IPS-15b (cell line): ENCODE measurements around the gene CDIP1.

ENCODE experiments used
- H3K27me3 ChIP-seq: one replicate; pipeline ENCODE4 v1.6.1; 2013; ENCODE audit warnings: low read length; ENCODE audit not compliant: control insufficient read depth, insufficient read depth
- H3K36me3 ChIP-seq: one replicate; pipeline ENCODE4 v1.6.1; 2013; ENCODE audit warnings: low read length; ENCODE audit not compliant: control insufficient read depth, insufficient read depth
- H3K4me1 ChIP-seq: one replicate; pipeline ENCODE4 v1.6.1; 2013; ENCODE audit warnings: mild to moderate bottlenecking, low read length; ENCODE audit not compliant: control insufficient read depth, insufficient read depth
- H3K4me3 ChIP-seq: one replicate; pipeline ENCODE4 v1.5.1; 2013; ENCODE audit warnings: low read depth, low read length
- H3K9ac ChIP-seq: one replicate; pipeline ENCODE4 v1.6.1; 2013; ENCODE audit warnings: low read depth, mild to moderate bottlenecking, low read length
- H3K9me3 ChIP-seq: one replicate; pipeline ENCODE4 v1.6.1; 2013; ENCODE audit warnings: mild to moderate bottlenecking, low read length; ENCODE audit not compliant: control insufficient read depth, insufficient read depth

CDIP1 gene

DNA sequence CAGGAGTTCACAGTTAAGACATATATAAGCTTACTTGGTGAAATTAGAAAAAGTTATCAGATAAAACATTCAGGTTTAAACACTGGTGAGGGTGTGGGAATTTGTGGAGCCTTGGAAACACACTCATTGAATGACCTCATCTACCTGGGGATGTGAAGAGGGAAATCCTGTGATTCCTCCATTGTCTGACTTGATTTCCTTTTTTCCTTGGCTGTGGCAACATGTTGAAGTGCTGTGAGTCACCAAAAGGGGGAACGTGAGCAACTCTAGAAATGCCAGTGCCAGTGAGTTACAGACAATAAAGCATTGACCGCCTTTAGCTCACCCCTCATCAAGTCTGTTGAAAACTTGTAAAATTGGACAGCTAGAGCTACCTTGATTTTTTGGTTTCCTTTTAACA is 60.6 kb downstream of the CDIP1 start:
- Histone ChIP-seq H3K27me3 (no peaks in the 10 kb centered on the region), H3K9ac (no peak overlapping the region), H3K4me1 (peaks cover 5% of the 10 kb centered on the region), H3K4me3 (no peak overlapping the region), H3K36me3 (no peaks in the 10 kb centered on the region), H3K9me3 (no peaks in the 10 kb centered on the region)

DNA sequence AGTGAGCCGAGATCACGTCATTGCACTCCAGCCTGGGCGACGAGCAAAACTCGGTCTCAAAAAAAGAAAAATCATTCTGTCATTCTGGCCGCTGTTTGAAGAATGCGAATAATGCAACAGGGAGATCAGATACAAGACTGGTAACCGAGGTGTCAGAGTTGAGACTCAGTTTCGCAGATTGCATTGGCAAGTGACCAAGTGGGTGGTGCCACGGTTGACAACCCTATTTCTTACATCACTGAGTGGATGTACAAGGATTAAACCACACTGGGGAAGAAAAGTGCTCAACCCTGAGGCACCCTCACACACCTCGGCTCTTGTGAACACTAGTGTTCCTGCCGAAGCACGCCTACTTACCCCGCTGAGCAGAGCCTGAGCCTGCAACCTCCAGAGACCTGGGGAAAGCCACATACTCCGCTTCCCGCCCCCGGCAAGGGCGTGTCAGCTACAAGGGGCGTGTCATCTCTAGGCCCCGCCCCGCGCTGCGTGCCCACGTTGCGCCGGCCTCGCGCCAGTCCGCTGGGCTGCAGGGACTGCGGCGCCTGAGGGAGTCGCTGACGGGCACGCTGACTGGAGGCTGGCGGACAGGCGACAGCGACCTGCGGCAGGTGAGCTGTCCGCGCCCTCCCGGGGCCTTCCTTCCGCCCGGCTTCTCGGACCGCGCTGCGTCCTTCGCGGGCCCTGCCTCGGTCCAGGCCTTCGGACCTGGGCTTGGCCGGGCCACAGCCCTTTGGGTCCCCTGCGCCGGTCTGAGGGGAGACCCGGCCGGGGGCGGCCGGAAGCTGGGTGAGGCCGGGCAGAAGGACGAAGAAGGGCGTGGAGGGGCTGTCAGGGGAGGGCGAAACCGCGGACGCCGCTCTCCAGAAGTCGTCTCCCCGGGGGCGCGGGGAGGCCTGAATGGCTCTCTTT is 62.4 kb downstream of the CDIP1 start, which contains the start of gene HMOX2:
TSS of gene HMOX2 (plus strand) at position 519 of the 909 bp plus-strand sequence. CDS start 29,127 bp downstream, outside the sequence.
- H3K27me3 ChIP-seq: no peaks in the 10 kb centered on the region
- H3K4me1 ChIP-seq: peaks cover 7% of the 10 kb centered on the region
- no peaks in the 10 kb centered on the region for H3K9me3 ChIP-seq
- H3K9ac ChIP-seq: peak within 1 kb of the TSS; percentile 47
- no peaks in the 10 kb centered on the region for H3K36me3 ChIP-seq
- H3K4me3 ChIP-seq: peak within 1 kb of the TSS; percentile 77

DNA sequence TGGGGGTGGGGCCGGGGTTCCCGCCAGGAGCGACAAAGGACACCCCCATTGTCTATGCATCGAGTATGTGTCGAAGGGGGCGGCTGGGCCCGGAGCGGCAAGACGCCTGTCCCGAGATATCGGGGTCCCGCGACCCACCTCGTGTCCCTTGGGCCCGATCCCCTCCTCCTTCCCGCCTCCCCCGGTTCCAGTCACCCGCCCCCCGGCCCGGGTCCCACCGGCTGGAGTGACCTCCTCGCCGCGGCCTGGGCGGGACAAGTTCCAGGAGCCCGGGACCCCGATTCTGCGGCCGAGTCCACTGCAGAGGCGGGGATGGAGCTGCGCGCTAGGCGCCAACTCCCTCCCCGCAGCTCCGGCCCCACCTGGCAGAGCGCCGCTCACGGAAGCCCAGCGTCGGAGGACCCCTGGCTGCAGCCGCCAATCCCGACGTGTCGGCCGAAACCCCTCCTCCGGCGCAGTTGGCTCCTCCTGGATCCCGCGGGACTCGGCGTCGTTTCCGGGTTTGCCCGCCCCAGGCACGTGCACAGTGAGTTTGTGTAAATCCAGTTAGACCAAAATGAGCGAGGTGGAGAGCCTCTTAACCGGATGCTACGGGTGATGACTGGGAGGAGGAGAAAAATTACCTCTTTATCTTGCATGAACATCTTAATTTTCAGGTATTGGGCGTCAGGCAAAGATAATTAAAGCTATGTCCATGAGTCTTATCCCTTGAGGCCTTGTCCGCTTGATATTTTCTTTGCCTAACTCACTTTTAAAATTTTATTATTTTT is 64.2 kb downstream of the CDIP1 start, which contains the start of gene NMRAL1:
TSS of gene NMRAL1 (minus strand) at position 434 of the 770 bp plus-strand sequence. CDS start 493 bp downstream, outside the sequence.
- H3K9ac ChIP-seq: peak within 1 kb of the TSS; percentile 79

DNA sequence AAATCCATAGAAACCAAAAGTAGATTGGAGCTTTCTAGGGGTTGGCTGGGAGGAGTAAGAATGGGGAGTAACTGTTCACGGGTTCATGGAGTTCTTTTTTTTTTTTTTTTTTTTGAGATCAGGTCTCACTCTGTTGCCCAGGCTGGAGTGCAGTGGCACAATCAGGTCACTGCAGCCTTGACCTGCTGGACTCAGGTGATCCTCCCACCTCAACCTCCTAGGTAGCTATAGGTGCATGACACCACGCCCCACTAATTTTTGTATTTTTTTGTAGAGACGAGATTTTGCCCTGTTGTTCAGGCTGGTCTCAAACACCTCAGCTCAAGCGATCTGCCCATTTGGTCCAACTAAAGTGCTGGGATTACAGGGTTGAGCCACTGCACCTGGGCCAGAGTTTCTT is 65.7 kb downstream of the CDIP1 start:
- H3K9ac ChIP-seq: no peak overlapping the region
- no peaks in the 10 kb centered on the region for H3K9me3 ChIP-seq
- H3K36me3 ChIP-seq: peaks cover 10% of the 10 kb centered on the region
- no peaks in the 10 kb centered on the region for H3K27me3 ChIP-seq
- H3K4me1 ChIP-seq: peaks cover 7% of the 10 kb centered on the region
- H3K4me3 ChIP-seq: no peak overlapping the region

More for the DNA sequence above, 64.2 kb downstream of the CDIP1 start, which contains the start of gene NMRAL1:
- Histone ChIP-seq H3K4me3 (peak within 1 kb of the TSS; percentile 67), H3K9me3 (no peaks in the 10 kb centered on the region), H3K4me1 (peaks cover 7% of the 10 kb centered on the region), H3K36me3 (no peaks in the 10 kb centered on the region), H3K27me3 (no peaks in the 10 kb centered on the region)

DNA sequence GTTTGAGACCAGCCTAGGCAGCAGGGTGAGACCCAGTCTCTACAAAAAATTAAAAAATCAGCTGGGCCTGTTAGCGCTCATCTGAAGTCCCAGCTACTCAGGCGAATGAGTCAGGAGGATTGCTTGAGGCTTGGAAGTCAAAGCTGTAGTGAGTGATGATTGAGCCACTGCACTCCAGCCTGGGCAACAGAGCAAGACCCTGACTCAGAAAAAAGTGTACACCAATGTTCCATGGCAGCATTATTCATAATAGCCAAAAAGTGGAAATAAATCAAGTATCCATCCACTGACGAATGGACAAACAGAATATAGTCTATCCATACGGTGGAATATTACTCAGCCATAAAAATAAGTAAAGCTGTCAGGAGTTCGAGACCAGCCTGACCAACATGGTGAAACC is 66.7 kb downstream of the CDIP1 start:
- no peaks in the 10 kb centered on the region for H3K9me3 ChIP-seq

DNA sequence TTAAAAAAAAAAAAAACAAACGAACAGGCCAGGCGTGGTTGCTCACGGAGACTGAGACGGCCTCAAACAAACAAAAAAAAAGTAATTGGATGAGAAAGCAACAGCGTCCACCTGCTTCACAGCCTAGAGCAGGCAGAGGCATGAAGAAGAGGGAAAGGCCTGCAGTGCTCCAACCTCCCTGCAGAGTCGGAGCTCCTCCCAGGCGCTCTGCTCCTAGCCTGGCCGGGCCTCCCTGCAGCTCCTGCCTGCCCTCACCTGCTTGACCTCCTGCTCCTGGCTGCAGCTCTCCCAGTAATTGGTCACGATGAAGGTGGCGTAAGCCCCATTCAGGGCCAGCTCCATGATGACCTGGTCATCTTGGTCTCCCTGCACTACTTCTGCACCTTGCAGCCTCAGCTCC is 69.6 kb downstream of the CDIP1 start:
- Histone ChIP-seq H3K27me3 (no peaks in the 10 kb centered on the region), H3K9me3 (no peaks in the 10 kb centered on the region), H3K4me3 (no peak overlapping the region), H3K9ac (no peak overlapping the region), H3K4me1 (peaks cover 4% of the 10 kb centered on the region), H3K36me3 (peaks cover 42% of the 10 kb centered on the region)

More for the DNA sequence above, 66.7 kb downstream of the CDIP1 start:
- no peak overlapping the region for H3K9ac ChIP-seq
- H3K36me3 ChIP-seq: peaks cover 16% of the 10 kb centered on the region
- peaks cover 7% of the 10 kb centered on the region for H3K4me1 ChIP-seq
- no peaks in the 10 kb centered on the region for H3K27me3 ChIP-seq
- H3K4me3 ChIP-seq: no peak overlapping the region

DNA sequence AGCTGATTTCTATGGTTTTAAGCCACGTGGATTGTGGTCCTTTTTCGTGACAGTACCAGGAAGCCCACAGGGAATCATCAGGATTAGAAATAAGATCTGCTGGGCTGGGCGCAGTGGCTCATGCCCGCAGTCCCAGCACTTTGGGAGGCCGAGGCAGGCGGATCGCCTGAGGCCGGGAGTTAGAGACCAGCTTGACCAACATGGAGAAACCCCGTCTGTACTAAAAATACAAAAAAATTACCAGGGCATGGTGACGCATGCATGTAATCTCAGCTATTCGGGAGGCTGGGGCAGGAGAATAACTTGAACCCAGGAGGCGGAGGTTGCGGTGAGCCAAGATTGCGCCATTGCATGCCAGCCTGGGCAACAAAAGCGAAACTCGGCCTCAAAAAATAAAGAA is 70.7 kb downstream of the CDIP1 start:
- Histone ChIP-seq H3K36me3 (peaks cover 51% of the 10 kb centered on the region), H3K27me3 (no peaks in the 10 kb centered on the region), H3K9me3 (no peaks in the 10 kb centered on the region), H3K9ac (no peak overlapping the region), H3K4me1 (peaks cover 1% of the 10 kb centered on the region), H3K4me3 (no peak overlapping the region)

DNA sequence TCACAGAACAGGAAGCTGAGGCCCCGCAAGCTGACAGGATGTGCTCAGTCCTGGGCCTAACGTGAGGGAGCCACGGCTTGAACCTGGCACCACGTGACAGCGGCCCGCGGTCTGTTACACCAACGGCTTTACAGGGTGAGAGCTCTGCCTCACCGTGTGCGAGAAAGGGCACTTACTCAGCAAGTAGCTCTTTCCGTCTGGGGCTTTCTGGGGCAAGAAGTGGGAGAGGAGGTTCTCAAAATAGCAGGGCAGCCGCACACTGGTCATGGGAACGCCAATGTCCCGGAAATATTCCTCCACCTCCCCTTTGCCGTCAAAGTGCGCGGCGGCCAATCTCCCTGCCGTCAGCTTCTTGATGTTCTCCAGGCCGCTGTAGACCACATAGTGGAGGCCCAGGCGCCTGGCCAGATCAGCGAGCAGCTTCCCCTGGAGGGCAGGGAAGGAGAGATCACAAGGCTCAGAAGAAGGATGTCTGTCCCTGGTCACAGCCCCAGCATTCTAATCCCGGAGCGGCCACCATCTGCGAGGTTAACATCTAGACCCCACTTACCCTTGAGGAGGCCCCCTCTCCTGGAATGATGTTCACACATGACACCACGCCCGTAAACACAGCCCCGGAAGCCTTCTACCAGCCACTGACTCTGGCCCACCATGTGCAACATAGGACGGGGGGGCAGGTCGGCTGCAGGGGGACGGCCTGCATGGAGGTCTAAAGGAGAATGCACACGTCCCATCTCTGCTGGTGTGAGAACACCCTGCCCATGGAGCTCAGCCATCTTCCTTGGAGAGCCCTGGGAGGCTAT is 72.4 kb downstream of the CDIP1 start:
- peaks cover under 1% of the 10 kb centered on the region for H3K4me1 ChIP-seq
- peaks cover 54% of the 10 kb centered on the region for H3K36me3 ChIP-seq
- no peak overlapping the region for H3K4me3 ChIP-seq
- H3K27me3 ChIP-seq: no peaks in the 10 kb centered on the region
- no peaks in the 10 kb centered on the region for H3K9me3 ChIP-seq
- H3K9ac ChIP-seq: no peak overlapping the region

DNA sequence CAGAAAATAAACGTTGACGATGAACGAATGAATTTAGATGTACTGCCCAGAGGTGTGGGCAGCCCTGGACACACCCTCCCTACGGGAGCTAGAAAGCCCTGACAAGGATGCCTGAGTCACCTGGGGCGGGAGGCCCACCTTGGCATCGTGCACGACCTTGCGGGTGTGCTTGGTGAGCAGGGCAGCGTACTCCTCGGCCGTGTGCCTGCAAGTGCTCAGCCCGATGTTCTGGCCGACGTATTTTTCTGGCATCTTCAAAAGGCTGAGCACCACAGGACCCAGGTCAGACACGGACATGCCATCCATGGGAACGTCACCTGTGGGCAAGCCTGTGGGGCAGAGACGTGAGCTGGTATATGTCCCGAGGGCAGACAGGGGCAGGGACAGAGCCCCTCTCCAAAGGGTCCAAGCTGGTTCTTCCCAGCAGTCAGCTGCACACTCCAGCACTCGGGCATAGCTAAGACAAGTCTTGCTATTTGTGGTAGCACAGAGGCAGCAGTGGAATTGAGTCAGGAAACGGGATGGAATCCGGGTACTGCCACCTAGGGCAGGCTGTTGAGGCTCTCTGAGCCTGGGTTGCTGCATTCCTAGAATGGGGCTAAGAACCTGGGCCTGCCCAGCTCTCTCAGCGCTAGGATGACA is 74.9 kb downstream of the CDIP1 start:
- Histone ChIP-seq H3K4me3 (no peak overlapping the region), H3K9me3 (no peaks in the 10 kb centered on the region), H3K27me3 (no peaks in the 10 kb centered on the region), H3K36me3 (peaks cover 48% of the 10 kb centered on the region), H3K4me1 (peaks cover 2% of the 10 kb centered on the region), H3K9ac (no peak overlapping the region)

DNA sequence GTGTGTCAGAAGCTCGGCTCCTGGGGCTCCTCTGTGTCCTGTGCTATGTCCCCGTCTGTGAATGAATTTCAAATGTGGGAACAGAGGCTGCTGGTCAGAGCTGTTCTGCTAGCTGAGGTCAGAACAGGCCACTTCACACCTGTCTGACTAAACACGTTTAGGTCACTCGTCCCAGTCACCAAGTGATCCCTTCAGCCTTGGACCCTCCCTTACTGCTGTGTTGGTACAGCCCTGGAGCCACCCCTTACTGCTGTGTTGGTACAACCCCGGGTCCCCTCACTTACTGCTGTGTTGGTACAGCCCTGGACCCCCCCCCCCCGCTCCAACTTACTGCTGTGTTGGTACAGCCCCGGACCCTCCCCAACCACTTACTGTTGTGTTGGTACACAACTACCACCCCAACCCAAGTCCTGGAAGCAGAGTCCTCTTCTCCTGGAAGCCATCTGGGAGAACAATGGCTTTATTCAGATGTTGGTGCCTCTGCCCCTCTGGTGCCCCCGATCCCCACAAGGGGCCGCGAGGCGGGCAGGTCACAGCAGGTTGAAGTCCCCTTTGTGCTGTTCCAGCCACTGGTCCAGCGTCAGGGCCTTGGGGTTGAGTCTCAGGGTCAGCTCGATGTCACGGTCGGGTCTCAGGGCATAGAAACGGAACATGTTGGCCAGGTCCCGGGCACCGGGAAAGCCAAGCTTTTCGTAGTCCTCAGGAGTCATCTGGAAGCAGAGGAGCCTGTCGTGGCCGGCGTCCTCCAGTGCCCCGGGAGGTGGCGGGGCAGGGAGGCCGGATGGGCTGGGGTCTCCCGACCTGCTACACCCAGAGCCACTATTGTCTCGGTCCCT is 77.1 kb downstream of the CDIP1 start:
- Histone ChIP-seq H3K36me3 (peaks cover 33% of the 10 kb centered on the region), H3K9me3 (no peaks in the 10 kb centered on the region), H3K27me3 (no peaks in the 10 kb centered on the region), H3K4me3 (no peak overlapping the region), H3K9ac (no peak overlapping the region), H3K4me1 (peaks cover 2% of the 10 kb centered on the region)
